Aorta (tissue), 5 donors: ENCODE results near the gene EXD1. TPM values are rescaled to one million over a fixed set of nuclear protein-coding genes. Genes with fewer than 3 reads are reported as not detected.

ENCODE experiments used
- ATAC-seq: fragments of 200-7000 bp; cut with Tn5 transposase; one replicate; pipeline ENCODE4 v1.9.1; 2022; ENCODE audit warnings: moderate library complexity; ENCODE audit not compliant: low FRiP score
- DNase-seq, 2 donors: peaks; one replicate each; pipeline ENCODE4 v3.0.0-alpha.2; 2020
- H3K27ac ChIP-seq, 2 donors: one replicate each; pipeline ENCODE4 v1.5.1; 2013; ENCODE audit warnings: low read length in 2 of 2, mild to moderate bottlenecking in 2 of 2, moderate library complexity in 2 of 2, control low read depth in 1 of 2, inconsistent platforms in 1 of 2, low read depth in 1 of 2
- H3K27me3 ChIP-seq, 2 donors: one replicate each; pipeline ENCODE4 v1.6.1; 2013; ENCODE audit warnings: control low read depth in 1 of 2, low read length in 1 of 2, mild to moderate bottlenecking in 1 of 2, moderate library complexity in 1 of 2; ENCODE audit not compliant: insufficient read depth in 2 of 2, control insufficient read depth in 1 of 2
- H3K36me3 ChIP-seq, 2 donors: one replicate each; pipeline ENCODE4 v1.6.1; 2013; ENCODE audit warnings: control low read depth in 1 of 2, low read length in 1 of 2, mild to moderate bottlenecking in 1 of 2; ENCODE audit not compliant: insufficient read depth in 2 of 2, control insufficient read depth in 1 of 2
- H3K4me1 ChIP-seq, 2 donors: one replicate each; pipeline ENCODE4 v1.6.1; 2013; ENCODE audit warnings: low read length in 2 of 2, control low read depth in 1 of 2, mild to moderate bottlenecking in 1 of 2, moderate library complexity in 1 of 2; ENCODE audit not compliant: insufficient read depth in 2 of 2, control insufficient read depth in 1 of 2
- H3K4me3 ChIP-seq, 2 donors: one replicate each; pipeline ENCODE4 v1.5.1; 2013; ENCODE audit warnings: low read length in 2 of 2, control low read depth in 1 of 2, mild to moderate bottlenecking in 1 of 2
- H3K9me3 ChIP-seq: one replicate; pipeline ENCODE4 v1.6.1; 2013; ENCODE audit warnings: mild to moderate bottlenecking, low read length; ENCODE audit not compliant: control insufficient read depth
- WGBS, 2 donors: extraction: QIAGEN DNeasy Blood & Tissue Kit; methylation state at CpG; one replicate each; pipeline ENCODE4 v1.1.7; 2013; 5-methylcytosine and 5-hydroxymethylcytosine counted together
- intact Hi-C, 2 donors: fragments of 100-400 bp; cut with DNase I; formaldehyde crosslinking; loops; one replicate each; pipeline versions ENCODE4 v1.14.2 to v1.15.0; 2022
- polyA plus RNA-seq, 2 donors: library from polyadenylated mRNA; stranded (reverse); fragments of 200-250 nt; gene quantifications; one replicate each; pipeline ENCODE4 v1.2.3, GENCODE V29; 2013
- total RNA-seq, 2 donors: library from RNA; stranded (reverse); fragmentation: NEBNext Ultra II Directional; extraction: Animal tissue kit (Norgen Biotek cat#: 25700); gene quantifications; one replicate each; pipeline ENCODE4 v1.2.1, GENCODE V29; 2021
- donor health status: healthy with polysubstance abuse.
- donor health status: Bipolar disorder and iron deficiency.
- donor health status: DM: no; HTN: no; CAD: no.
- donor health status: DM: no; HTN: no; CAD: no.
- donor health status: DM: yes; HTN: yes; CAD: no.

Gene EXD1
- total and polyA plus RNA-seq, 4 donors: not detected

- no peaks in the 10 kb centered on the region for H3K36me3 ChIP-seq
- intact Hi-C loops: no loop called here
- H3K9me3 ChIP-seq: no peaks in the 10 kb centered on the region
- no peaks in the 10 kb centered on the region for H3K27me3 ChIP-seq
- H3K27ac ChIP-seq: no peak overlapping the region
- no peak for ATAC-seq
- no peak overlapping the region for H3K4me3 ChIP-seq
- H3K4me1 ChIP-seq: no peaks in the 10 kb centered on the region
- no peak for DNase-seq
Observed at GRCh38 chr15:41169086-41169485, 61.5 kb downstream of the EXD1 start.

GRCh38 chr15:41161736-41162135 is 68.8 kb downstream of the EXD1 start:
- DNase-seq (no peak), ATAC-seq (no peak)
- no peak overlapping the region for H3K27ac ChIP-seq
- H3K27me3 ChIP-seq: no peaks in the 10 kb centered on the region
- no peaks in the 10 kb centered on the region for H3K9me3 ChIP-seq
- intact Hi-C loops: no loop called here
- no peak overlapping the region for H3K4me3 ChIP-seq
- no peaks in the 10 kb centered on the region for H3K36me3 ChIP-seq
- 70 to 72% methylated on average over 1 of the region's 1 CpG for WGBS, 2 donors
- no peaks in the 10 kb centered on the region for H3K4me1 ChIP-seq

GRCh38 chr15:41161336-41161735 is 69.2 kb downstream of the EXD1 start:
- Histone ChIP-seq H3K36me3 (no peaks in the 10 kb centered on the region), H3K4me1 (no peaks in the 10 kb centered on the region), H3K4me3 (no peak overlapping the region), H3K27ac (no peak overlapping the region), H3K9me3 (no peaks in the 10 kb centered on the region), H3K27me3 (no peaks in the 10 kb centered on the region)
- 67 to 69% methylated on average over 6 of the region's 6 CpGs for WGBS, 2 donors
- intact Hi-C loops: no loop called here
- ATAC-seq (no peak), DNase-seq (no peak)

- WGBS, 2 donors: 76 to 78% methylated on average over 15 of the region's 15 CpGs
Observed at GRCh38 chr15:41160639-41161315, 69.8 kb downstream of the EXD1 start.

GRCh38 chr15:41154412-41154811 is 76.1 kb downstream of the EXD1 start:
- H3K36me3 ChIP-seq: no peaks in the 10 kb centered on the region
- WGBS, 2 donors: 64 to 81% methylated on average over 2 of the region's 2 CpGs
- no peaks in the 10 kb centered on the region for H3K9me3 ChIP-seq
- intact Hi-C loops: no loop called here
- H3K4me1 ChIP-seq: no peaks in the 10 kb centered on the region
- DNase-seq: no peak
- H3K27ac ChIP-seq: no peak overlapping the region
- ATAC-seq: no peak
- no peak overlapping the region for H3K4me3 ChIP-seq
- no peaks in the 10 kb centered on the region for H3K27me3 ChIP-seq

More at GRCh38 chr15:41160639-41161315, 69.8 kb downstream of the EXD1 start:
- ATAC-seq (no peak), DNase-seq (no peak)
- no peaks in the 10 kb centered on the region for H3K9me3 ChIP-seq
- intact Hi-C loops: no loop called here
- H3K27ac ChIP-seq: no peak overlapping the region
- no peaks in the 10 kb centered on the region for H3K4me1 ChIP-seq
- H3K4me3 ChIP-seq: no peak overlapping the region
- no peaks in the 10 kb centered on the region for H3K36me3 ChIP-seq
- H3K27me3 ChIP-seq: no peaks in the 10 kb centered on the region

- ATAC-seq (no peak), DNase-seq (no peak)
- Histone ChIP-seq H3K27me3 (no peaks in the 10 kb centered on the region), H3K4me1 (no peaks in the 10 kb centered on the region), H3K9me3 (no peaks in the 10 kb centered on the region), H3K4me3 (no peak overlapping the region), H3K27ac (no peak overlapping the region), H3K36me3 (no peaks in the 10 kb centered on the region)
- intact Hi-C loops: no loop called here
- WGBS, 2 donors: 89 to 90% methylated on average over 5 of the region's 5 CpGs
Observed at GRCh38 chr15:41153733-41154132, 76.8 kb downstream of the EXD1 start.

DNA sequence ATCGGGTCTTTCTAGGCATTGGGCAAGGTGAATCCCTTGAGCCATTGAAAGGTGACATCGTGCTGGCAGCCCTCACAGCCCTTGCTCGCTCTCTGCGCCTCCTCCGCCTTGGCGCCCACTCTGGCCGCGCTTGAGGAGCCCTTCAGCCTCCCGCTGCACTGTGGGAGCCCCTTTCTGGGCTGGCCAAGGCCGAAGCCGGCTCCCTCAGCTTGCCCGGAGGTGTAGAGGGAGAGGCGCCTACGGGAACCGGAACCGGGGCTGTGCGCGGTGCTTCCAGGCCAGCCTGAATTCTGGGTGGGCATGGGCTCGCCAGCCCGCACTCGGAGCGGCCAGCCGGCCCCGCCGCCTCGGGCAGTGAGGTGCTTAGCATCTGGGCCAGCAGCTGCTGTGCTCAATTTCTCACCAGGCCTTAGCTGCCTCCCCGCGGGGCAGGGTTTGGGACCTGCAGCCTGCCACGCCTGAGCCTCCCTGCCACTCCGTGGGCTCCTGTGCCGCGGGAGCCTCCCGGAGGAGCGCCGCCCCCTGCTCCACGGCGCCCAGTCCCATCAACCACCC is 79.0 kb downstream of the EXD1 start:
- WGBS, 2 donors: 96 to 97% methylated on average over 37 of the region's 37 CpGs
- DNase-seq: no peak
- H3K36me3 ChIP-seq: no peaks in the 10 kb centered on the region
- no peaks in the 10 kb centered on the region for H3K4me1 ChIP-seq
- H3K27me3 ChIP-seq: no peaks in the 10 kb centered on the region
- no peak overlapping the region for H3K27ac ChIP-seq
- no peak for ATAC-seq
- H3K9me3 ChIP-seq: no peaks in the 10 kb centered on the region
- no peak overlapping the region for H3K4me3 ChIP-seq
- intact Hi-C loops: no loop called here

DNA sequence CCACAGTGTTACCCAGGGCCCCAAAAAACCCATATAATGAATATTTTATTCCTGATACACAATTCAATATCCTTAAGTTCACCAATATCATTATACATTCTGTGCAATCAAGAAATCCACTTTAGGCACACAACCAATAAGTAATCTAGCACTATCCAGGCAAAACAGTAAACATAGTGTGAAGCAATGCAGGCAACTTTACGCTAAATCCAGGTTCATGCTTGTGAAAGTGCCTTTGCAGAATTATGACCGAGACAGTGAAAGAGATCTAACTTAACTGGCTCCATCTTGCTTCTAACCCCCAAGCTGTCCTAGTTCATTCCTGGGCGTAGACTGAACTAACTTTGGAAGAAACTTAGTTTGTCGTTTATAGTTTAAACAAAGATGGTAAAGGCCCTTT is 80.3 kb downstream of the EXD1 start:
- WGBS, 2 donors: 71 to 73% methylated on average over 4 of the region's 4 CpGs

GRCh38 chr15:41148065-41148464 is 82.5 kb downstream of the EXD1 start:
- 64 to 65% methylated on average over 2 of the region's 2 CpGs for WGBS, 2 donors
- Histone ChIP-seq H3K27ac (no peak overlapping the region), H3K27me3 (no peaks in the 10 kb centered on the region), H3K36me3 (no peaks in the 10 kb centered on the region), H3K4me1 (no peaks in the 10 kb centered on the region), H3K9me3 (no peaks in the 10 kb centered on the region), H3K4me3 (no peak overlapping the region)
- ATAC-seq (no peak), DNase-seq (no peak)
- intact Hi-C loops: no loop called here

More for the DNA sequence above, 80.3 kb downstream of the EXD1 start:
- Histone ChIP-seq H3K4me3 (no peak overlapping the region), H3K27me3 (no peaks in the 10 kb centered on the region), H3K36me3 (no peaks in the 10 kb centered on the region), H3K4me1 (no peaks in the 10 kb centered on the region), H3K27ac (no peak overlapping the region), H3K9me3 (no peaks in the 10 kb centered on the region)
- intact Hi-C loops: no loop called here
- ATAC-seq (no peak), DNase-seq (no peak)
